HG02885 (cell line): ENCODE data around the gene MYH2.

Experiments used
- ATAC-seq: cut with Tn5 transposase; IDR thresholded peaks from one replicate; pipeline ENCODE4 v1.9.1; 2021; ENCODE audit warnings: mild to moderate bottlenecking; ENCODE audit not compliant: unreplicated experiment, poor library complexity

The MYH2 gene

GRCh38 chr17:10518271-10519037, 31.0 kb downstream of the MYH2 start, which contains the start of gene MYH1:
Gene MYH1, minus strand, starts transcription at chr17:10518542. Its CDS starts 1,900 bp downstream, at chr17:10516642.
- ATAC-seq, result no peak

- no peak for ATAC-seq
These were observed 32.8 kb downstream of the MYH2 start for GRCh38 chr17:10516638-10517037.

- no peak for ATAC-seq
These were observed 33.4 kb downstream of the MYH2 start for GRCh38 chr17:10516065-10516464.

GRCh38 chr17:10513299-10514067, 36.0 kb downstream of the MYH2 start:
- ATAC-seq, result no peak

GRCh38 chr17:10512856-10513255, 36.6 kb downstream of the MYH2 start:
- ATAC-seq, result no peak

- no peak for ATAC-seq
These were observed 49.5 kb downstream of the MYH2 start for GRCh38 chr17:10499950-10500349.

- no peak for ATAC-seq
These were observed 57.5 kb downstream of the MYH2 start for GRCh38 chr17:10492004-10492403.

GRCh38 chr17:10482252-10482651, 67.2 kb downstream of the MYH2 start:
- ATAC-seq, result no peak

GRCh38 chr17:10477701-10478100, 71.8 kb downstream of the MYH2 start:
- no peak for ATAC-seq

GRCh38 chr17:10474536-10474935, 74.9 kb downstream of the MYH2 start:
- ATAC-seq, result no peak

- no peak for ATAC-seq
These were observed 77.6 kb downstream of the MYH2 start for GRCh38 chr17:10471858-10472257.
